ENCODE measurements around the gene CYP3A7. TPM values are rescaled to one million over a fixed set of nuclear protein-coding genes. Genes with fewer than 3 reads are reported as not detected.
A peak's percentile ranks its signal among the peaks of the same experiment; 100 is the strongest.

The CYP3A7 gene
- total and polyA plus RNA-seq, 2 of the 4 experiments (the other 2 are of a cell fraction): not detected

DNA sequence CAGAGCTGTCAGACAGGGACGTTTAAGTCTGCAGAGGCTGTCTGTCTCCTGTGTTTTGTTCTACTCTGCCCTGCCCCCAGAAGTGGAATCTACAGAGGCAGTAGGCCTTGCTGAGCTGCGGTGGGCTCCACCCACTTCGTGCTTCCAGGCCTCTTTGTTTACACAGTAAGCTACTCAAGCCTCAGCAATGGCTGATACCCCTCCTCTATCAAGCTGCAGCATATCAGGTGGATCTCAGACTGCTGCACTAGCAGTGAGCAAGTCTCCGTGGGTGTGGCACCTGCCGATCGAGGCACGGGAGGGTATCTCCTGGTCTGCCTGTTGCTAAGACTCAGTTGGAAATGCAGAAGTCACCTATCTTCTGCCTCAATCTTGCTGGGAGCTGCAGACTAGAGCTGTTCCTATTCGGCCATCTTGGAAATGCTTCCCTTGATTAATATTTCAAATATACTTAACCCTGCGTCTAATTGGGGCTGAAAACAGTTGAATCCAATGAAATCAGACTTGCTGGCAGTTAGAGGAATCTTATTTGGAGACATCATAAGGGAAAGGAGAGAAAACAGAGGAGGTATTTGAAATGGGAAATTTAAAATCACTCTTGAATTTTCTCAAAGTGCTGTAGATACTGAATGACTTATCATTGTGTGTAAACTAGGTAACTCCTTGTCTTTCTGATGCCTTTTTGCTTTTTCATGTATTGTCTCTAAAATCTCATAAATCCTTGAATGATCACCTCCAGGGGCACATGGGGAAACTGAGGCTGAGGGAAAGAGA, 41.4 kb downstream of the CYP3A7 start:
- no peak overlapping the region for H3K4ac ChIP-seq (ENCODE audit: low read depth, low read length)
- H4K20me1 ChIP-seq (ENCODE audit: insufficient read depth, low read length): no peaks in the 10 kb centered on the region
- peak overlapping the region; percentile 21 for H2AFZ ChIP-seq (replicated peaks; ENCODE audit: low read length, poor library complexity)
- no peak overlapping the region for H2AK5ac ChIP-seq (ENCODE audit: low read depth, low read length)
- H3K9me1 ChIP-seq (ENCODE audit: insufficient read depth, low read length): no peaks in the 10 kb centered on the region
- H4K91ac ChIP-seq (ENCODE audit: insufficient read depth, low read depth, low read length): no peak overlapping the region
- no peaks in the 10 kb centered on the region for H3K79me1 ChIP-seq (ENCODE audit: low read depth in 1 of 2, low read length in 2 of 2)
- H2BK20ac ChIP-seq (ENCODE audit: low read depth, low read length): no peak overlapping the region
- DNase-seq: no peak
- H3K23ac ChIP-seq (ENCODE audit: low read depth, low read length): no peak overlapping the region
- H3K56ac ChIP-seq (ENCODE audit: extremely low read depth, insufficient read depth, low read length): no peak overlapping the region
- ATAC-seq (ENCODE audit: low read depth): peak; percentile 40; the same call in 1 of the 2 replicates
- H4K8ac ChIP-seq (ENCODE audit: low read depth in 2 of 2, low read length in 2 of 2): no peak overlapping the region
- H3K18ac ChIP-seq (ENCODE audit: low read depth, low read length): no peak overlapping the region
- no peak for TF ChIP-seq MAFK (IDR thresholded peaks at IDR 0.05; ENCODE audit: low read depth, low read length)
- no peak overlapping the region for H3K14ac ChIP-seq (replicated peaks; ENCODE audit: low read depth, low read length)
- CTCF ChIA-PET: no interaction called here
- peaks cover 3% of the 10 kb centered on the region; the same call in 1 of the 2 replicates for H3K4me1 ChIP-seq (ENCODE audit: control insufficient read depth, insufficient read depth, low read length)
- 14% methylated on average over 1 of the region's 9 CpGs; no CpG with 5 or more reads in 1 of the 2 experiments for WGBS, 2 experiments (ENCODE audit: extremely low coverage in 2 of 2, insufficient read length in 1 of 2)
- H2AK9ac ChIP-seq (replicated peaks; ENCODE audit: low read depth, low read length, poor library complexity): no peak overlapping the region
- no peaks in the 10 kb centered on the region; the same call in 1 of the 2 replicates for H3K27me3 ChIP-seq (ENCODE audit: control insufficient read depth, insufficient read depth, low read length)
- H3K4me2 ChIP-seq (ENCODE audit: low read depth, low read length): no peak overlapping the region
- dilution Hi-C loops (cut with HindIII; ENCODE audit: low sequenced_read_pairs, unreplicated experiment): no loop called here
- H2BK15ac ChIP-seq (ENCODE audit: low read depth, low read length): no peak overlapping the region
- no TSS peak for BruUV-seq (replicated peaks)
- POLR2A ChIA-PET (ENCODE audit: unreplicated experiment): no interaction called here
- H2BK5ac ChIP-seq (ENCODE audit: low read depth, low read length, poor library complexity, severe bottlenecking): no peak overlapping the region
- no peak overlapping the region for H3K27ac ChIP-seq (ENCODE audit: insufficient read depth, low read length)
- no peak overlapping the region for H2BK120ac ChIP-seq (ENCODE audit: low read depth, low read length)
- no peak overlapping the region for H3K9ac ChIP-seq (ENCODE audit: low read depth, low read length)
- no peak overlapping the region for H4K5ac ChIP-seq (ENCODE audit: low read depth, low read length)
- intact Hi-C loops (cut with micrococcal nuclease): no loop called here
- no peaks in the 10 kb centered on the region for H3K9me3 ChIP-seq (ENCODE audit: control insufficient read depth, insufficient read depth, low read length)
- in situ Hi-C loops (cut with MboI; ENCODE audit: low sequenced_read_pairs): no loop called here
- no peak overlapping the region for H3K4me3 ChIP-seq (ENCODE audit: insufficient read depth, low read depth, low read length)
- no peaks in the 10 kb centered on the region for H3K36me3 ChIP-seq (ENCODE audit: control insufficient read depth, insufficient read depth, low read length)

Data from IMR-90 (cell line).